H9 (cell line): Measurements from ENCODE around the gene DNAJA4. TPM values are rescaled to one million over a fixed set of nuclear protein-coding genes. Genes with fewer than 3 reads are reported as not detected.
A peak's percentile ranks its signal among the peaks of the same experiment; 100 is the strongest.

ENCODE experiments used
- DNase-seq: peaks from one replicate; pipeline ENCODE4 v3.0.0-alpha.2; 2017
- H2AFZ ChIP-seq: one replicate; pipeline ENCODE4 v1.6.1; 2013; ENCODE audit warnings: mild to moderate bottlenecking, low read length, control low read depth, moderate library complexity
- H2AK5ac ChIP-seq: 2 replicates; pipeline ENCODE4 v1.6.1; 2013; ENCODE audit warnings: low read length, control low read depth, mixed read lengths; ENCODE audit not compliant: insufficient read length
- H2BK120ac ChIP-seq: one replicate; pipeline ENCODE4 v1.6.1; 2013; ENCODE audit warnings: low read depth, mild to moderate bottlenecking, low read length, control low read depth, inconsistent platforms; ENCODE audit not compliant: poor library complexity, severe bottlenecking
- H2BK12ac ChIP-seq: 2 replicates; pipeline ENCODE4 v1.6.1; 2013; ENCODE audit warnings: low read length, control low read depth, mixed read lengths, low read depth; ENCODE audit not compliant: insufficient read length
- H2BK15ac ChIP-seq: 2 replicates; pipeline ENCODE4 v1.6.1; 2013; ENCODE audit warnings: low read depth, low read length, control low read depth
- H2BK20ac ChIP-seq: one replicate; pipeline ENCODE4 v1.6.1; 2013; ENCODE audit warnings: low read depth, mild to moderate bottlenecking, low read length, control low read depth, inconsistent platforms; ENCODE audit not compliant: poor library complexity, severe bottlenecking
- H2BK5ac ChIP-seq: 2 replicates; pipeline ENCODE4 v1.6.1; 2013; ENCODE audit warnings: low read length, control low read depth, mixed read lengths; ENCODE audit not compliant: insufficient read length
- H3K14ac ChIP-seq: 2 replicates; pipeline ENCODE4 v1.6.1; 2013; ENCODE audit warnings: low read length, control low read depth; ENCODE audit not compliant: insufficient read depth
- H3K18ac ChIP-seq: 2 replicates; pipeline ENCODE4 v1.6.1; 2013; ENCODE audit warnings: low read depth, mild to moderate bottlenecking, mixed read lengths, low read length, control low read depth; ENCODE audit not compliant: insufficient read length
- H3K23ac ChIP-seq: 2 replicates; pipeline ENCODE4 v1.6.1; 2013; ENCODE audit warnings: low read length, control low read depth, mixed read lengths, low read depth; ENCODE audit not compliant: insufficient read length
- H3K23me2 ChIP-seq: 2 replicates; pipeline ENCODE4 v1.6.1; 2013; ENCODE audit warnings: low read depth, mild to moderate bottlenecking, mixed read lengths, low read length, control low read depth; ENCODE audit not compliant: insufficient read length, poor library complexity, severe bottlenecking
- H3K27ac ChIP-seq: 2 replicates; pipeline ENCODE4 v1.5.1; 2013; ENCODE audit warnings: low read length, control low read depth, mixed read lengths, low read depth; ENCODE audit not compliant: insufficient read length
- H3K27me3 ChIP-seq: 2 replicates; pipeline ENCODE4 v1.6.1; 2013; ENCODE audit warnings: low read length, control low read depth, inconsistent platforms; ENCODE audit not compliant: insufficient read depth
- H3K4ac ChIP-seq: 2 replicates; pipeline ENCODE4 v1.6.1; 2013; ENCODE audit warnings: low read depth, mild to moderate bottlenecking, control low read depth, inconsistent platforms, low read length, moderate library complexity
- H3K4me1 ChIP-seq: 2 replicates; pipeline ENCODE4 v1.6.1; 2013; ENCODE audit warnings: low read length, control low read depth, inconsistent platforms; ENCODE audit not compliant: insufficient read depth
- H3K4me2 ChIP-seq: 2 replicates; pipeline ENCODE4 v1.6.1; 2013; ENCODE audit warnings: low read length, control low read depth, mixed read lengths; ENCODE audit not compliant: insufficient read length, insufficient read depth
- H3K56ac ChIP-seq: 2 replicates; pipeline ENCODE4 v1.6.1; 2013; ENCODE audit warnings: low read depth, mild to moderate bottlenecking, mixed read lengths, low read length, control low read depth; ENCODE audit not compliant: insufficient read length
- H3K79me1 ChIP-seq: 2 replicates; pipeline ENCODE4 v1.6.1; 2013; ENCODE audit warnings: low read depth, mild to moderate bottlenecking, moderate library complexity, low read length, control low read depth, inconsistent platforms; ENCODE audit not compliant: insufficient read depth, poor library complexity, severe bottlenecking
- H3K79me2 ChIP-seq: 2 replicates; pipeline ENCODE4 v1.6.1; 2013; ENCODE audit warnings: low read length, control low read depth, inconsistent platforms; ENCODE audit not compliant: insufficient read depth
- H3K9ac ChIP-seq: 2 replicates; pipeline ENCODE4 v1.6.1; 2013; ENCODE audit warnings: low read length, control low read depth, mixed read lengths; ENCODE audit not compliant: insufficient read length; ENCODE audit errors: extremely low read depth
- H3K9me3 ChIP-seq: one replicate; pipeline ENCODE4 v1.6.1; 2013; ENCODE audit warnings: low read depth, low read length, inconsistent platforms; ENCODE audit not compliant: control insufficient read depth
- H3T11ph ChIP-seq: one replicate; pipeline ENCODE4 v1.6.1; 2013; ENCODE audit warnings: mild to moderate bottlenecking, low read length, control low read depth, inconsistent platforms
- H4K20me1 ChIP-seq: one replicate; pipeline ENCODE4 v1.6.1; 2013; ENCODE audit not compliant: control insufficient read depth, insufficient read length, insufficient read depth
- H4K5ac ChIP-seq: 2 replicates; pipeline ENCODE4 v1.6.1; 2013; ENCODE audit warnings: low read depth, mild to moderate bottlenecking, mixed read lengths, low read length, control low read depth; ENCODE audit not compliant: insufficient read length
- H4K8ac ChIP-seq: replicated peaks from 2 replicates; pipeline ENCODE4 v1.6.1; 2013; ENCODE audit warnings: low read length, control low read depth, mixed read lengths, low read depth; ENCODE audit not compliant: insufficient read length
- H4K91ac ChIP-seq: 2 replicates; pipeline ENCODE4 v1.6.1; 2013; ENCODE audit warnings: low read depth, mild to moderate bottlenecking, moderate library complexity, mixed read lengths, low read length, control low read depth; ENCODE audit not compliant: insufficient read length
- H3K27ac Mint-ChIP-seq, 3 experiments: 2 replicates in 2 of 3; 3 replicates in 1 of 3; pipeline ENCODE4 v1.8.0; 2020 to 2021; ENCODE audit warnings: mixed read lengths in 3 of 3, mild to moderate bottlenecking in 1 of 3, moderate library complexity in 1 of 3
- H3K27me3 Mint-ChIP-seq: 2 replicates; pipeline ENCODE4 v1.8.0; 2021; ENCODE audit warnings: low read depth, mild to moderate bottlenecking, moderate library complexity, mixed read lengths
- H3K36me3 Mint-ChIP-seq, 3 experiments: 2 replicates in 2 of 3; 3 replicates in 1 of 3; pipeline ENCODE4 v1.8.0; 2020 to 2021; ENCODE audit warnings: low read depth in 3 of 3, mixed read lengths in 3 of 3; ENCODE audit not compliant: insufficient read depth in 1 of 3
- H3K4me1 Mint-ChIP-seq, 2 experiments: 2 replicates each; pipeline ENCODE4 v1.8.0; 2020; ENCODE audit warnings: mixed read lengths in 2 of 2
- H3K4me3 Mint-ChIP-seq, 2 experiments: 2 replicates in 1 of 2; 3 replicates in 1 of 2; pipeline ENCODE4 v1.8.0; 2020 to 2021; ENCODE audit warnings: mild to moderate bottlenecking in 2 of 2, mixed read lengths in 2 of 2, moderate library complexity in 1 of 2
- H3K9me3 Mint-ChIP-seq, 2 experiments: 2 replicates in 1 of 2; 3 replicates in 1 of 2; pipeline ENCODE4 v1.8.0; 2020; ENCODE audit warnings: mild to moderate bottlenecking in 2 of 2, mixed read lengths in 2 of 2, moderate library complexity in 1 of 2
- CTCF ChIP-seq: fragments of 200-600 bp; sonication (generic); conservative IDR thresholded peaks from 3 replicates; pipeline ENCODE4 v1.8.0; 2021; ENCODE audit warnings: antibody characterized with exemption, mild to moderate bottlenecking
- WGBS: extraction: QIAGEN DNeasy Blood & Tissue Kit; methylation state at CpG from one replicate; pipeline ENCODE4 v1.1.7; 2013; ENCODE audit warnings: missing lambda C conversion rate, low lambda C conversion rate, mixed read lengths; ENCODE audit not compliant: insufficient read length; ENCODE audit errors: extremely low coverage; 5-methylcytosine and 5-hydroxymethylcytosine counted together
- total RNA-seq: library from RNA; stranded (reverse); gene quantifications from 2 replicates; pipeline ENCODE4 v1.2.1, GENCODE V29; 2021

DNAJA4 gene
- total RNA-seq, 1 experiment from 2014 or later: 0.13 TPM

DNA sequence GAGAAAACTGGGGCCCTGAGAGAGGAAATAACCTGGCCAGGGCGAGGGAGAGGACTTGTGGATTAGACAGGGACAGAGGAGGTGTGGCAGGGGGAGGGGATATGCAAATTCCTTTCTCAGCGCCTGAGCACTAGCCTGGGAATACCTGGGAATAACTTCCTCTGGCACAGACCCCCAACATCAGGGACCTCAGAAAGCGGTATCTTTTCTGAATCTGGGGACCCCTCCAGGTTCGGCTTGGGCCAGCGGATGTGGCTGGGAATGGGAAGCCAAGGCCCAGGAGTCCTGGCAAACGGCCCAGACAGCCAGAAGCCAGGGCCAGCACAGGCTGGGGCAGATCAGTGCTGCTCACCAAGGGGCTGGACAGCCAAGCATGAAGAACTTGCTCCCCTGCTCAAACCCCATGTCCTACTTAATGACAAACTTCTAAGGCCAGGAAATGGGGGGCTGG is 20.8 kb upstream of the DNAJA4 start:
- peaks cover 3 to 6% of the 10 kb centered on the region in 2 experiments; a peak in 3 of 5 replicates for H3K9me3 Mint-ChIP-seq
- H3K9ac ChIP-seq: no peak overlapping the region
- H3K4me1 Mint-ChIP-seq: peaks cover 19 to 27% of the 10 kb centered on the region in 2 experiments
- H3K23ac ChIP-seq: no peak overlapping the region
- H4K8ac ChIP-seq: no peak overlapping the region
- H3K27ac ChIP-seq: no peak overlapping the region
- no peak overlapping the region for H2BK15ac ChIP-seq
- H3K4me2 ChIP-seq: no peak overlapping the region
- no peak overlapping the region for H4K91ac ChIP-seq
- peak overlapping the region; percentile 81 for H2AFZ ChIP-seq
- no peak overlapping the region for H2BK20ac ChIP-seq
- no peaks in the 10 kb centered on the region for H3K4me1 ChIP-seq
- H3T11ph ChIP-seq: no peak overlapping the region
- H2AK5ac ChIP-seq: no peak overlapping the region
- no peak overlapping the region for H2BK5ac ChIP-seq
- DNase-seq: peak; percentile 84
- H3K27me3 ChIP-seq: no peaks in the 10 kb centered on the region
- H4K5ac ChIP-seq: no peak overlapping the region
- no peaks in the 10 kb centered on the region for H3K23me2 ChIP-seq
- no peaks in the 10 kb centered on the region for H3K9me3 ChIP-seq
- peaks cover 0 to 3% (median 0%) of the 10 kb centered on the region in 3 experiments; a peak in 4 of 7 replicates for H3K36me3 Mint-ChIP-seq
- no peaks in the 10 kb centered on the region for H3K79me2 ChIP-seq
- H3K27ac Mint-ChIP-seq: no peak overlapping the region; a peak in 1 of 7 replicates
- H2BK12ac ChIP-seq: no peak overlapping the region
- no peak for TF ChIP-seq CTCF
- peak overlapping the region in 1 of 2 experiments; percentile 17; a peak in 1 of 5 replicates for H3K4me3 Mint-ChIP-seq
- no peaks in the 10 kb centered on the region for H4K20me1 ChIP-seq
- H2BK120ac ChIP-seq: no peak overlapping the region
- H3K4ac ChIP-seq: no peak overlapping the region
- peaks cover 8% of the 10 kb centered on the region for H3K27me3 Mint-ChIP-seq
- H3K18ac ChIP-seq: no peak overlapping the region
- no peak overlapping the region for H3K56ac ChIP-seq
- no CpG with 5 or more reads among the region's 6 CpGs for WGBS
- no peaks in the 10 kb centered on the region for H3K79me1 ChIP-seq
- H3K14ac ChIP-seq: no peak overlapping the region
